Measurements from ENCODE around the gene ZDHHC4. TPM values are rescaled to one million over a fixed set of nuclear protein-coding genes. Genes with fewer than 3 reads are reported as not detected.
A peak's percentile ranks its signal among the peaks of the same experiment; 100 is the strongest.

The ZDHHC4 gene
- total and polyA plus RNA-seq, 2 of the 8 experiments (the other 6 are each of a cell fraction or from before 2014, with no cell fraction given): 50.2 to 171 TPM

DNA sequence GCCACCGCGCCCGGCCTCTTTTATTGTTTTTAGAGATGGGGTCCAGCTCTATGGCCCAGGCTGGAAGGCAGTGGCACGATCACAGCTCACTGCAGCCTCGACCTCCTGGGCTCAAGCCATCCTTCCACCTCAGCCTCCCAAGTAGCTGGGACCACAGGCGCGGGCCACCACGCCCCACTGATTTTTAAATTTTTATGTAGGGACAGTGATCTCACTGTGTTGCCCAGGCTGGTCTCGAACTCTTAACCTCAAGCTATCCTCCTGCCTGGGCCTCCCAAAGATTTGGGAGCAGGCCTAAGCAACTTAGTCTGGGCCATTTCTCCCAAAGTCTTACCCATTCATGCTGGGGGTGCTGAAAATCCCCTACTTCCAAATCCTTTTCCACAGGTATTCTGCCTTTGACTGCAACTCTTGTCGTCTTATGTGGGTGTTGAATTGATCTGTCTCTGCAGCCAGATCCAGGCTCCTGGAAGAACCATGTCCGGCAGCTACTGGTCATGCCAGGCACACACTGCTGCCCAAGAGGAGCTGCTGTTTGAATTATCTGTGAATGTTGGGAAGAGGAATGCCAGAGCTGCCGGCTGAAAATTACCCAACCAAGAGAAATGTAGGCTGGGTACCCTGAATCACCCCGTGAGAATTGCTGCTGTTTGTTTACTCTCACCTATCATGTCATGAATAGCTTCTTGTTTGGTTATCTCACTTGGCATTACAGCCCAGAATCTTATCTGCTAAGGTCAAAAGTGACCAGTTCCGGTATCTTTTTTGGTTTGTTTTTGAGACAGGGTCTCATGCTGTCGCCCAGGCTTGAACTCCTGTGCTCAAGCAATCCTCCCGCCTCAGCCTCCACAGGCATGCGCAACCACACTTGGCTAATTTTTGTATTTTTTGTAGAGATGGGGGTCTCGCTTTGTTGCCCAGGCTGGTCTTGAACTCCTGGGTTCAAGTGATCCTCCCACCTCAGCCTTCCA lies 1.1 kb downstream of the ZDHHC4 start:
- FAIRE-seq (no peak), DNase-seq (ENCODE audit: low read depth in 1 of 2, low spot score in 2 of 2) (no peak)
- Histone ChIP-seq H2BK120ac (replicated peaks; ENCODE audit: low read depth, low read length) (no peak overlapping the region), H3K56ac (replicated peaks; ENCODE audit: insufficient read length, low read depth, low read length) (no peak overlapping the region), H3K23me2 (ENCODE audit: low read depth, low read length) (no peaks in the 10 kb centered on the region; the same call in 1 of the 2 replicates), H4K5ac (ENCODE audit: insufficient read length, low read depth, low read length) (no peak overlapping the region), H3K27ac (ENCODE audit: low read depth, low read length) (no peak overlapping the region), H2BK5ac (ENCODE audit: low read depth, low read length) (no peak overlapping the region), H2BK15ac (ENCODE audit: low read length) (no peak overlapping the region), H2BK12ac (ENCODE audit: low read depth, low read length) (no peak overlapping the region), H3K9ac (replicated peaks in 1 of 4; ENCODE audit: extremely low read depth in 1 of 4, low read depth in 3 of 4, low read length in 3 of 4) (no peak overlapping the region), H3K14ac (ENCODE audit: insufficient read length) (no peak overlapping the region), H3K36me3 (ENCODE audit: control insufficient read depth in 2 of 4, insufficient read depth in 4 of 4, low read length in 3 of 4) (peaks cover 9 to 31% (median 22%) of the 10 kb centered on the region in 4 experiments; a peak in 7 of 8 replicates), H4K20me1 (replicated peaks in 1 of 2; ENCODE audit: control insufficient read depth in 1 of 2, insufficient read depth in 2 of 2, low read length in 2 of 2) (no peaks in the 10 kb centered on the region), H3K4ac (replicated peaks; ENCODE audit: insufficient read length, low read depth, low read length) (no peak overlapping the region), H2BK20ac (ENCODE audit: low read length) (no peak overlapping the region), H2AK5ac (ENCODE audit: low read depth, low read length) (no peak overlapping the region), H3K18ac (ENCODE audit: extremely low read depth, low read length) (no peak overlapping the region), H3K9me3 (ENCODE audit: insufficient read depth in 2 of 2, low read depth in 1 of 2, low read length in 1 of 2) (no peaks in the 10 kb centered on the region), H3K4me2 (ENCODE audit: insufficient read depth in 1 of 2, low read depth in 2 of 2, low read length in 2 of 2) (peak overlapping the region; percentile 58 to 71), H3K79me1 (ENCODE audit: low read depth, low read length) (no peaks in the 10 kb centered on the region), H4K91ac (replicated peaks; ENCODE audit: insufficient read length, low read length) (no peak overlapping the region), H4K8ac (ENCODE audit: extremely low read depth, insufficient read depth, low read length) (no peak overlapping the region), H3K4me3 (ENCODE audit: extremely low read depth in 1 of 4, insufficient read depth in 2 of 4, low read depth in 3 of 4, low read length in 4 of 4) (peak overlapping the region in 2 of 4 experiments; percentile 59 to 77; a peak in 2 of 8 replicates), H3K4me1 (replicated peaks in 1 of 4; ENCODE audit: control insufficient read depth in 3 of 4, insufficient read depth in 4 of 4, low read length in 3 of 4) (no peaks in the 10 kb centered on the region), H2AFZ (ENCODE audit: low read length) (no peak overlapping the region), H3K27me3 (replicated peaks in 1 of 4; ENCODE audit: control insufficient read depth in 3 of 4, extremely low read depth in 1 of 4, insufficient read depth in 3 of 4, low read length in 3 of 4) (no peaks in the 10 kb centered on the region), H3K23ac (ENCODE audit: insufficient read length) (no peak overlapping the region), H3K79me2 (ENCODE audit: control insufficient read depth in 1 of 2, insufficient read depth in 2 of 2, low read length in 2 of 2) (no peaks in the 10 kb centered on the region)
- ChIA-PET POLR2A (ENCODE audit: partially characterized antibody) (interaction anchor here (0.7 to 3.5 kb wide), 5 partner anchors 11 to 65 kb away, joined by 3 to 25 read pairs (median 3); partner anchors contain the start of gene INTS15), CTCF (ENCODE audit: partially characterized antibody) (interaction anchor here (0.6 to 1.4 kb wide), 9 partner anchors 10 to 146 kb away, joined by 3 to 6 read pairs (median 3); no protein-coding TSS in a partner anchor)
- WGBS, 2 experiments (ENCODE audit: extremely low coverage in 1 of 2, insufficient coverage in 1 of 2, insufficient read length in 1 of 2, insufficient replicate concordance in 2 of 2, low coverage in 1 of 2, low lambda C conversion rate in 2 of 2, missing lambda C conversion rate in 1 of 2): 88% methylated on average over 18 of the region's 18 CpGs; no CpG with 5 or more reads in 1 of the 2 experiments
- TF ChIP-seq SIN3A (conservative IDR thresholded peaks at IDR 0.05 in 1 of 2, IDR thresholded peaks at IDR 0.05 in 1 of 2; ENCODE audit: low read depth in 1 of 2, low read length in 2 of 2): no peak
- TF ChIP-seq YY1 (IDR thresholded peaks at IDR 0.05; ENCODE audit: low read depth, low read length): no peak
- TF ChIP-seq GABPA (IDR thresholded peaks at IDR 0.05; ENCODE audit: borderline replicate concordance, insufficient read depth, low read length): no peak
- no peak for TF ChIP-seq TEAD4 (IDR thresholded peaks at IDR 0.05; ENCODE audit: low read depth, low read length)
- TF ChIP-seq E2F6 (IDR thresholded peaks at IDR 0.05): no peak
- TF ChIP-seq CHD2 (IDR thresholded peaks at IDR 0.05; ENCODE audit: low read length): no peak
- TF ChIP-seq BRCA1 (IDR thresholded peaks at IDR 0.05; ENCODE audit: low read depth, low read length): no peak
- TF ChIP-seq CTCF (IDR thresholded peaks at IDR 0.05; ENCODE audit: control extremely low read depth in 1 of 3, insufficient read depth in 1 of 3, low read depth in 1 of 3, low read length in 3 of 3): no peak

Measured in H1 (cell line).